C1 segment of cervical spinal cord (tissue), 14 donors: ENCODE measurements around the gene NPIPA5.
"Not testable (repeated sequence)": the region's sequence is repeated elsewhere in the genome, so short reads cannot be mapped to it uniquely, and the experiment has no call there.

ENCODE experiments used
- DNase-seq, 14 donors: peaks; one replicate each; lab custom pipeline; 2025; lab: John Stamatoyannopoulos, UW

NPIPA5 gene

DNA sequence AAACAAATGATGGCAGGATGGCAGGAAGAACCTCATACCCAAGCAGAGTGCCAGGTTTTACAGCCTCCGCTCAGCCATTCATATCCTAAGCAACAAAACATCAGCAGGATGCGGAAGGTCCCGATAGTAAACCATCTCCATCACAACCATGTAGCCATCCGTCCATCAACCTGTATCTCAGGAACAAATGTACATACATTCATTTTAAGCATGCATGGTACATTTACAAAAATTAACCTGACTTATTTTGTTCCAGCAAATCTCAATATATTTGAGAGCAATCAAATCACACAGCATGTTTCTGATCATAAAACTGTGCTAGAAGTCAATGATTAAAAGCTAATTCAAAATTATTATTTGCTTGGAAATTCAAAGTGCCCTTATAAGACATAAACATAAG lies at the start of gene NPIPA5:
TSS of gene NPIPA5 (minus strand) at position 101 of the 400 bp plus-strand sequence. CDS start at position 101, 0 bp downstream.
- not testable (repeated sequence) for DNase-seq

DNA sequence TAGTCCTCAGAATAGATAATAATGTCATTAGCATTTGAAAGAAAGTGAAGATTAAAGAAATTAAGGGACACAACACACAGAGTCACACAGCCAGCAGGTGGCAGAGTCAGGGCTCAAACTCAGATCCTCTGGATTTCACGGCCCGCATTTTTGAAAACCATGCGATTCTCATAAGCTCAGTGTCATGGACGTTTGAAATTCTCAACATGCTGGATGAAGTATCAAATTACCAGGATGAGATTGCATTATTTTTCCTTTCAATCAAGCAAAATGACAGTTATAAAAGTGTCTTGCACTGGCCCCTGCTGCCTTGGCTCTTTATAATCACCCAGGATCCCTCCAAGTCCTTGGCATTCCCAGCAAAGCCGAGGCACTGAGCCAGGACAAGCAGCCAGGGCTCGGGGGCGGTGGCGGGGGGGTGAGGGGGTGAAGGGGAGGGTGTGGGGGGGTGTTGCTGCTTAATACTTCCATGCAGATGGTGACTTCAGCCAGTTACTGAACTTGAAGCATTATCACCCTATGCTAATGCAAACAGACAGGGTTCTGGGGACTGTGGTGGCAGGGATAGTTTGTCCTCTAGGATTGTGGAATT lies 49.6 kb upstream of the NPIPA5 start:
- DNase-seq, result peak in 12 of 14 donors; percentile 7 to 72 (median 36)

DNA sequence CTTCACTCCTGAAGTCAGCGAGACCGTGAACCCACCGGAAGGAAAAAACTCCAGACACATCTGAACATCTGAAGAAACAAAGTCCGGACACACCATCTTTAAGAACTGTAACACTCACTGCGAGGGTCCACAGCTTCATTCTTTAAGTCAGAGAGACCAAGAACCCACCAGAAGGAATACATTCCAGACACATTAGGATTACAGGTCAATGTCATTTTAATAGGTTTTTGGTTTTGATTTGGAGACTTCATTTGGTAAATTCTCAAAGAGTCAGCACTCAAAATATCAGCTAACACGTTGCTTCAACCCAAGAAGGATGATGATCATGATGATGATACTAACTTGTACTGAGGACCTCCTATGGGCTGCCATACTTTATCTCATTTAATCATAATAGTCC lies 48.7 kb upstream of the NPIPA5 start:
- no peak for DNase-seq

DNA sequence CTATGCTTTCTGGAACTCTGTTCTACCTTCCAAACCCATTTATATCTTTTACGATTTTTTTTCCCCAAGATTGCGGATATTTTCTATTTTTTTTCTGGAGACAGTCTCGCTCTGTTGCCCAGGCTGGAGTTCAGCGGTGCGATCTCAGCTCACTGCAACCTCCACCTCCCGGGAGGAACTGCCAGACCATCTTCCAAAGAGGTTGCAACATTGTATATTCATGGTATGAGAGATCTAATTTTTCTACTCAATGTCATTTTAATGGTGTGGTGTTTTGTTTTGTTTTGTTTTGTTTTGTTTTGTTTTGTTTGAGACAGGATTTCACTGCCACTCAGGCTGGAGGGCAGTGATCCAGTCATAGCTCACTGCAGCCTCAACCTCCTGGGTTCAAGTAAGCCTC lies 47.8 kb upstream of the NPIPA5 start:
- DNase-seq, result no peak

DNA sequence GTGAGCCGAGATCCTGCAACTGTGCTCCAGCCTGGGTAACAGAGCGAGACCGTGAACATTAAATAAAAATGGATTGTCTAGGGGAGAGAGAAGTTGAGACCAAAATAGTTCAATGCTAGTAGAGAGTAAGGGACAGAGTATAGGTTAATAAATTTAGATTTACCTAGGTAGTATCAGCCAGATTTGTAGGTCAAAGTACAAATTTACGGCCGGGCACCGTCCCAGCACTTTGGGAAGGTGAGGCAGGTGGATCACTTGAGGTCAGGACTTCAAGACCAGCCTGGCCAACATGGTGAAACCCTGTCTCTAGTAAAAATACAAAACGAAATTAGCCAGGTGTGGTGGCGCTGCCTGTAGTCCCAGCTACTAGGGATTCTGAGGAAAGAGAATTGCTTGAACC lies 44.1 kb upstream of the NPIPA5 start:
- no peak for DNase-seq

DNA sequence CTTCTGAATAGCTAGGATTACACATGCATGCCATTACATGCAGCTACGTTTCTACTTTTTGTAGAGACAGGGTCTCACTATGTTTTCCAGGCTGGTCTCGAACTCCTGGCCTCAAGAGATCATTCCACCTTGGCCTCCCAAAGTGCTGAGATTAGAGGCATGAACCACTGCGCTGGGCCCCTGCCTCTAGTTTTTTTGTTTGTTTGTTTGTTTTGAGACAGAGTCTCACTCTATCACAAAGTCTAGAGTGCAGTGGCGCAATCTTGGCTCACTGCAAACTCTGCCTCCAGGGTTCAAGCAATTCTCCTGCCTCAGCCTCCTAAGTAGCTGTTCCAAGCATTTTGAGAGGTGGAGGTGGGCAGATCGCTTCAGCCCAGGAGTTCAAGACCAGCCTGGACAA lies 43.6 kb upstream of the NPIPA5 start:
- not testable (repeated sequence) for DNase-seq

DNA sequence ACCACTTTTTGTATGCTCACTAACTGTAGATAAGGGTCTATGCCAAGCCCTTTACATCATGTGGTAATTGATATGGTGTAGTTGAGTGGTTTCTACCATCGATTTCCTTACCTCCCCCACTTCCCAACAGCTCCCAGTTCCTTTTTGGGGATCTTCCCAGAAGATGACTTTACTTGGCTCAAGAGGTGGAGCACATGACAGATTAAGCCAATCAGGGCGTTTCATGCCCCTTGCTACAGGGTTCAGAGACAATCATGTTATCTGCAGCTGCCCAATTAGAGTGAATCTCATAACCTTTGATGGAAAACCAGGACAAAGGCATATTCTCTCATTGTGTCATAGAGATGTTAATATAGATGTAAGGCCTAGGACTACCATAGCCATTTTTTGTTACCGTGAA lies 40.1 kb upstream of the NPIPA5 start:
- no peak for DNase-seq

DNA sequence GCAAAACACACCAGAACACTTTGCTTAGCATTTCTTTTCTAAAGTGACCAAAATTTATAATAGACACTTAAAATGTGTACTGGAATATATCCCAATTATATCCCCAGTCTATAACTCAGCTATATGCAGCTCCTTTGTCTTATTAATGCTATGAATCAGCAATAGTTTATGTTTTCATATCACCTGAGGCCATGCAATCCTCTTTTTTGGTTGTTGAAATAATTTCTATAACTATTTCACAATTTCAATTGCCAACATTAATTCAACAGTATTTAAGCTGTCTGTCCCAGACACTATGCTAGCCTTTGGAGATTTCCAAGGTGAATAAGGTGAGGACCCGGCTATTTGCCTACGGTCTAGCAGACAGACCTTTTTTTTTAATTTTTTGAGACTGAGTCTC lies 39.1 kb upstream of the NPIPA5 start:
- DNase-seq, result no peak

DNA sequence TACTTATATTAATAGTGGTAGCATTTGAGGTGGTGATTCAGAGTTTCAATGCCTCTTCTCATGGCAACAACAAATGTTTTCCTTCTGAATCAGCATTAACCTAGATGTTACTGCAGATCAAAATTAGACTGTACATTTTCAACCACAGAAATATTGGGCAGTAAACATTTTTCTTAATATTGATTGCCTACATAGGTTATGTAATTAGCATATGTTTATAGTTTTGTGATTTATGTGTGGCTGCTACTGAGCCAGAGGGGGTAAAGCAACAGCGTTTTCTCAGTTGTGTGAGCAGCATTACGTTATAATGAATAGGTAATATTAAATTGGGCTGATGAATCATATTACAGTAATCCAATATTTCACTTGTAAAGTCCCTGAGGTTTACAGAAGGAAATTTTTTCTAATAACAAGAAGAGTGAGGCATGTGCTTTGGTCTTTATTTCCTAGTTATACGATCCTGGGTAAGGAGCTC lies 37.5 kb upstream of the NPIPA5 start:
- no peak for DNase-seq

DNA sequence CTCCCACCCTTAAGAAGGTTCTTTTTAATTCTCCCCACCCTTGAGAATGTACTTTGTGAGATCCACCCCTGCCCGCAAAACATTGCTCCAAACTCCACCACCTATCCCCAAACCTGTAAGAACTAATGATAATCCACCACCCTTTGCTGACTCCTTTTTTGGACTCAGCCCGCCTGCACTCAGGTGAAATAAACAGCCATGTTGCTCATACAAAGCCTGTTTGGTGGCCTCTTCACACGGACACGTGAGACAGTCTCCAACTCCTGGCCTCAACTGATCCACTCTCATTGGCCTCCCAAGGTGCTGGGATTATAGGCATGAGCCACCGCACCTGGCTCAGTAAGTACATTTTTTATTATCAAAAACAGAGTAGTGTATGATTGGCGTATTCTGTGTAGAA lies 31.4 kb upstream of the NPIPA5 start:
- DNase-seq, result not testable (repeated sequence)

DNA sequence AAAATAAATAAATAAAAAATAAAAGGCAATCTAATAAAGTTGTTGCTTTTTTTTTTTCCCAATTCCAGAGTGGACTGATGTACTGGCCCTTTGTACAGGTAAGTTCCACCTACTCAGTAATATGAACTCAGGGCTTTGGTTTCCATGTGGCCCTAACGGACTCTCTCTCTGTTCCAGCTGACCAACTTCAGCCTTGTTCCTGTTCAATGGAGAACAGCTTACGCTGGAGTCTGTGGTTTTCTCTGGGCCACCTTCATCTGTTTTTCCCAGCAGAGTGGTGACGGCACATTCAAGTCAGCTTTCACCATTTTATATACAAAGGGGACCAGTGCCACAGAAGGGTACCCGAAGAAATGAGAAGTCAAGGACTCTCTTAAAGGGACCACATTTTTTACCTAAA lies 29.7 kb upstream of the NPIPA5 start:
- DNase-seq, result not testable (repeated sequence)

DNA sequence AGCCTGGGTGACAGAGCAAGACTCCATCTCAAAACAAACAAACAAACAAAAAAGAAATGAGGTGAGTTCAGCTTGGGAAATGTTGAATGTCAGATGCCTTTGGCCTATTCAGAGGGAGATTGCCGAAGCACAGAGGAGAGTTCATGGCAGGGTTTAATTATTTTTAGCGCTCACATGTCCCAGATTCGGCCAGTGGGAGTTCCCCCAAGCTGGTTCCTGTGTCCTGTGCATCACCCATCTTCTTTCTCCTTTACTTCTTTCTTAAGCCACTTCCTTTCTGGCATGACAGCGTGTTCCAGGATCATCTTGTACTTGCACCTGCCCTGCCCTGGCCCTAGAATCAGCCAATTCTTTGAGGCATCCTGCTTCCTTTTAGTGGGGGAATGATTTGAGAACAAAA lies 26.7 kb upstream of the NPIPA5 start:
- DNase-seq, result no peak

DNA sequence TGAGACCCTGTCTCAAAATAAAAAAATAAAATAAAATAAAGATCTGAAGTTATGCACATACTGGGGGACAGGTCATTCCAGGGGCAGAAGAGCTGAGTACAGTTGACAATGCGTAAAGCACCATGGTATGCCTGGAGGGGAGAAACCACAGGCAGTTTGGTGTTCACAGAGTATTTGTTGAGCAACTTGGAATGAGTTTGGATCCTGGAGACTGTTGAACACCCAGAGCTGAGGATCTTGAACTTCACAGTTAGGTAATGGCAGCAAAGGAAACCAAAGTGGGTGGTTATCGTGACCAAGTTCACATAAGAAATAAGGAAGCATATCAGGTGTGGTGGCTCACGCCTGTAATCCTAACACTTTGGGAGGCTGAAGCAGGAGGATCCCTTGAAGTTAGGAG lies 26.0 kb upstream of the NPIPA5 start:
- DNase-seq, result not testable (repeated sequence)

DNA sequence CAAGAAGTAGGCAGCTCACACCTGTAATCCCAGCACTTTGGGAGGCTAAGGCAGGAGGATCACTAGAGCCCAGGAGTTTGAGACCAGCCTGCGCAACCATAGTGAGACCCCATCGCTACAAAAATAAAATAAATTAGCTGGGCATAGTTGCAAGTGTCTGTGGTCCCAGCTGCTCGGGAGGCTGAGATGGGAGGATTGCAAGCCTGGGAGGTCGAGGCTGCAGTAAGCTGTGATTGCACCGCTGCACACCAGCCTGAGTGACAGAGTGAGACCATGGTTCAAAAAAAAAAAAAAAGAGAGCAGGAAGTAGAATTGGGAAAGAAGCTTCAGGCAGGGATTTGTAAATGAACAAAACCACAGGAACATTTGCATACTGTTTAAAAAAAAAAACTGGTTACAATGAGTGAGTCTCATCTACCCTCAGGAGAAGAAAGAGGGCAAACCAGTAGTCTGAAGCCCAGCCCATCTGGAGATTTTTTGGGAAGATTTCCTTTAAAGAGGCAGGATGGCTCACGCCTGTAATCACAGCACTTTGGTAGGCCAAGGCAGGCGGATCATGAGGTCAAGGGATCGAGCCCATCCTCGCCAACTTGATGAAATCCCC lies 25.4 kb upstream of the NPIPA5 start:
- no peak for DNase-seq

DNA sequence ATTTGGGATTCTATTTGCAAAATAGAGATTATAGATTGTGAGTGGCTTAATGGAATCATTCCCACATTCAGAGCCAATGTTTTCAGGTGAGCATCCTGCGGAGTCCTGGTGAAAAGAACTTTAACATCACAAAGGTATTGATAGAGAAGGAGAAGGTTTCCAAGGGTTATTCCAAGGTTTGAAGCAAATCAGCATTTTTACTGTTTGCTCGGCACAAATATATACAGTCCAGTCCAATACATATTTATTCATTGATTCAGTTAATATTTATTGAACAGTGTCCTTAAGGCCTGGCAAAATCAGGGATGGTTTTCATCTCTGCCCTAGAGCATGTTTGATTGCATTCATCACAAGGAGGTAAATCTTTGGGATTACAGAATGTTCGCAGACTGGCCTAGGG lies 23.9 kb upstream of the NPIPA5 start:
- no peak for DNase-seq

DNA sequence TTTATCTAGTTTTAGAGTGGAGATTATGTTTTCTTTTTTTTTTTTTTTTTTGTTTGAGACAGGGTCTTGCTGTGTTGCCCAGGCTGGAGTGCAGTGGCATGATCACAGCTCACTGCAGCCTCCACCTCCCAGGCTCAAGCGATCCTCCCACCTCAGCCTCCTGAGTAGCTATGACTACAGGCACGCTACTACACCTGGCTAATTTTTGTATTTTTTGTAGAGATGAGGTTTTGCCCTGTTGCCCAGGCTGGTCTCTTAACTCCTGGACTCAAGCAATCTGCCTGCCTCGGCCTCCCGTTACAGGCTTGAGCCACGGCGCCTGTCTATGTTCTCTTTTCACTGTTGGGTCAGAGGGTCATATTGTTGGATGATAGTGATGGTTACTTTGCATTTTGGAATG lies 22.2 kb upstream of the NPIPA5 start:
- not testable (repeated sequence) for DNase-seq

DNA sequence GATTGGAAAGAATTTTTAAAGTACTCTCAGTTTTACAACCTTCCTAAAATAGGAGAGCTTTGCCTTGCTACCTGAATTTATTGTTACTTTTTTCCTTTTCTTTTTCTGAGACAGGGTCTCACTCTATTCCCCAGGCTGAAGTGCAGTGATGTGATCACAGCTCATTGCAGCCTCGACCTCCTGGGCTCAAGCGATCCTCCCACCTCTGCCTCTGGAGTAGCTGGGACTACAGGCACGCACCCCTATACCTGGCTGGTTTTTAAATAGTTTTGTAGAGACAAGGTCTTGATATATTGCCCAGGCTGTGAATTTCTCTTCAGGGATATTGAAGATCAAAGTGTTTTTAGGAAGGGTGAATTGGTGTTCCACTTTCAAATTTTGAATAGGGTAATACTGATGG lies 21.2 kb upstream of the NPIPA5 start:
- DNase-seq, result no peak

DNA sequence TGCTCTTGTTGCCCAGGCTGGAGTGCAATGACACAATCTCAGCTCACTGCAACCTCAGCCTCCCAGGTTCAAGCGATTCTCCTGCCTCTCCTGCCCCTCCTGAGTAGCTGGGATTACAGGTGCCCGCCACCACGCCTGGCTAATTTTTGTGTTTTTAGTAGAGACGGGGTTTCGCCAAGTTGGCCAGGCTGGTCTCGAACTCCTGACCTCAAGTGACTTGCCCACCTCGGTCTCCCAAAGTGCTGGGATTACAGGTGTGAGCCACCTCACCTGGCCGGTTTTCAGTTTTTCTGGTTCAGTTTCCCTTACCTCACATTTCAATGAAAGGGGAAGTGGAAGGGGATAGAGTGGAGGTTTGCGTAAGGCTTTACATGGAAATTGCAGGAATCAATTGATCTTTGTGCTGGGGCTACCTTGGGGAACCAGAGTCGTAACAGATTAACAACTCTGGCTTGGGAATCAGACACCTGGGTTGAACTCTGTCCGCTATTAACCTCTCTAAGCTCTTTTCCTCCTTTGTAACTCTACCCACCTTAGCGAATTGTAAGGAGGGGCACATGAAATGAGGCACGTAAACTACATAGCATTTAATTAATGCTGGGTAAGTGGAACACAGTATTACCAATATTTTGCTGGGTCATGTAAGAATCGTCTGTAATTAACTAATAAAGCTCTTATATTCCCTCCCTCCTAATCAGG lies 20.7 kb upstream of the NPIPA5 start:
- no peak for DNase-seq

DNA sequence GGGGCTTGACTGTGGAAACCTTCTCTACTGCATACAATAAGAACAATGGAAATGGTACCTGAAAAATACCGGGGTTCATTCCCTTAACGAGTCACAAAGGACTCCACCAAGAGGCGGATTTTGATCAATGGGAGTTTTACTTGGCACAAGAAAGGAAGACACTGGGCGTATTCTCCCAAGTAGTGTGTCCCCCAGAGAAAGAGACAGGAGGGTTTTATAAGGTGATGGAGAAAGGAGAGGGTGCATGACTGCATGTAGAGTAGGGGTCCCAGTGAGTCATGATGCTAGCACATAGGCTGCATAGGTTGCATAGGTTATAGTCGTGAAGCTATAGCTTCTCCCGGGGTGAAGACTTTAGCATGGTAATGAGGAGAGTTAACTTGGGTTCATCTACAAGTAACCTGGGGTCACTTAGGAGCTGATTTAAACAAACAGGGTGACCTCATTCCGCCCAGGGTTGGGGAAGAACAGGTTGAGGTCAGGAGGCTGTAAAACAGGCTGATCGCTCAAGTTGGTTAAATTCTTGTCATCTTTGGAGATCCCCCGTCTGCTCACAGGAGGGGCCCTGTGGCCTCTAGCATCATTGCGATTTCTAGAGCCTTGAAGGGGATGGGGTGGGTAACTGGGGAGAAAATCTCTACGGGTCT lies 19.0 kb upstream of the NPIPA5 start:
- no peak for DNase-seq

DNA sequence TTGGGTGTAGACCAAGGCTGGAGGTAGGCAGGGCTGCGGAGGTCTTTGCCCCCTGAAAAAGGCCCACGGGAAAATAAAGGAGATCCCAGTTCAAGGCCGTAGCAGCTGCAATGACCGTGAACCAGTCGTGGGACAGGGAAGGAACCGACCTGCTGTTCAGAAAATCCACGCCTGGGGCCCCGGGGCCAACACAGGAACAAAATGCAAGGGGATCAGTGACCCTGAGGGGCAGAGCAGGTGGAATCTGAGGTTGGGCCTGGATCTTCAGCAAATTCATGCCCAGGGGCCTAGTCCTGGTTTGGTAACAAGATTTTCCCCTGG lies 18.4 kb upstream of the NPIPA5 start:
- not testable (repeated sequence) for DNase-seq

DNA sequence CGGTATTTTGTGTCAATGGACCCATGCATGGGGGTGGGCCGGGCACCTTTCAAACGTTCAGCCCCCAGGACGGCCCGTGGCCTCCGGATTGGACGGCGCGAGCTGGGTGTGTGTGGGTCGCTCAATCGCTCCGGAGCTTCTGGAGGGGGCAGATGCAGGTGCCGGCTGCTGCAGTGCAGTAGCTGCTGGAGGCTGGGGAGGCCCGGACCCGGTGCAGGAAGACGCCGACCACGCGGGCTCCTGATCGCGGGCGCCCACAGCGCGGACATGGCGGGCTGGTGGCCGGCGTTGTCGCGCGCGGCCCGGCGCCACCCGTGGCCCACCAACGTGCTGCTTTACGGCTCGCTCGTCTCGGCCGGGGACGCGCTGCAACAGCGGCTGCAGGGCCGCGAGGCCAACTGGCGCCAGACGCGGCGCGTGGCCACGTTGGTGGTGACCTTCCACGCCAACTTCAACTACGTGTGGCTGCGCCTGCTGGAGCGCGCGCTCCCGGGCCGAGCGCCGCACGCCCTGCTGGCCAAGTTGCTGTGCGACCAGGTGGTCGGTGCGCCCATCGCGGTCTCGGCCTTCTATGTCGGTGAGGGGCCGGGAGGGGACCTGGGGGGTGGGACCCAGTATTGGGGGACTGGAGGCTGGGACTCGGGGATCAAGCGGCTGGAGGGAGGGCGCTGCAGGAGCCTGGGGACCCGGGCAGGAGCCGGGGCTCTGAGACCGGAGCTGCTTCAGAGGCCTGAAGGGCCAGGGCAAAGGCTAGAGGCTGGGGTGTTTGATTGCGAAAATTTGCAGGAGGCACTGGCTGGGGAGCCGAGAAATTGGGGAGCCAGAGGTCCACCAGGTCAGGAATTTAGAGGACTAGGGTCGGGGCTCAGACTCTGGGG lies 17.8 kb upstream of the NPIPA5 start, which contains the start of gene MPV17L:
TSS of gene MPV17L (plus strand) at position 124 of the 878 bp plus-strand sequence. CDS start at position 268, 144 bp downstream.
- DNase-seq, result peak in 9 of 14 donors; percentile 2 to 65 (median 38)
